Measurements from ENCODE around the gene FGFRL1.
A peak's percentile ranks its signal among the peaks of the same experiment; 100 is the strongest.

Gene FGFRL1

GRCh38 chr4:1055721-1056590 lies 44.5 kb downstream of the FGFRL1 start:
- peak; percentile 82 for DNase-seq

GRCh38 chr4:1056671-1057402 lies 45.4 kb downstream of the FGFRL1 start:
- no peak for DNase-seq

GRCh38 chr4:1057403-1057745 lies 45.9 kb downstream of the FGFRL1 start:
- DNase-seq = no peak

DNA sequence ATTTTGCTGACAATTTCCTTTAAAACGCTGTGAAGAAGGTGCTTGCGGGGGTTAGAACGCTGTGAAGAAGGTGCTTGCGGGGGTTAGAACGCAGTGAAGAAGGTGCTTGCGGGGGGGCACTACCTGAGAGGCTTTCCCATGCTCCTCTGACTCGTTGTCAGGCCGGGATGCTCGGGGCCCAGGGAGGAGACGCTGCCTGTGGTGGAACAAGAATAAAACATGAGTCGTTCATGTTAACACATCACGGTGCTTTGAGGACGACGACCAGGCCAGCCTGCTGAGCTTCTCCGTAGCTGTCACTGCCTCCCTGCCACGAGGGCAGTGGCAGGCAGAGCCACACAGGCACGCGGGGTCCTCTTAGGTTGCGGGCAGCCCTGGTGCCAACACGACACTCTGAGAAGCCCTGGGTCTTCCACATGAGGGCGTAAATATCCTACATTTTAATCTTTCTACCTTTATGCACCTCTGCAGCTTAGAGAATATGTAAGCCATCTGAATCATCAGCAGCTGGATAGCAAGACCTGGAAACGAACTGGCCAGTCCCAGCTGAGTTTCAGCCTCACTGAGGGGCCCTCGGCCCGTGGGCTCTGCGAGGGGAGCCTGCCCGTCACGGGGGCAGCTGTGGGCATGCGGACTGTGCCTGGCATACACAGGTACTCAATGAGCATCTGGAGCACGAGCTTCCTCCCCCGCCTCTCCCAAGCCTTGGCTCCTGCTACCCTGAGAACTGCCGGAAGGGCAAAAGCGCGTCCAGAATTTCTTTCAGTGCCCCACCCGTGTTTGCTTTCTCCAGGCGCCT lies 47.0 kb downstream of the FGFRL1 start:
- no peak for DNase-seq

DNA sequence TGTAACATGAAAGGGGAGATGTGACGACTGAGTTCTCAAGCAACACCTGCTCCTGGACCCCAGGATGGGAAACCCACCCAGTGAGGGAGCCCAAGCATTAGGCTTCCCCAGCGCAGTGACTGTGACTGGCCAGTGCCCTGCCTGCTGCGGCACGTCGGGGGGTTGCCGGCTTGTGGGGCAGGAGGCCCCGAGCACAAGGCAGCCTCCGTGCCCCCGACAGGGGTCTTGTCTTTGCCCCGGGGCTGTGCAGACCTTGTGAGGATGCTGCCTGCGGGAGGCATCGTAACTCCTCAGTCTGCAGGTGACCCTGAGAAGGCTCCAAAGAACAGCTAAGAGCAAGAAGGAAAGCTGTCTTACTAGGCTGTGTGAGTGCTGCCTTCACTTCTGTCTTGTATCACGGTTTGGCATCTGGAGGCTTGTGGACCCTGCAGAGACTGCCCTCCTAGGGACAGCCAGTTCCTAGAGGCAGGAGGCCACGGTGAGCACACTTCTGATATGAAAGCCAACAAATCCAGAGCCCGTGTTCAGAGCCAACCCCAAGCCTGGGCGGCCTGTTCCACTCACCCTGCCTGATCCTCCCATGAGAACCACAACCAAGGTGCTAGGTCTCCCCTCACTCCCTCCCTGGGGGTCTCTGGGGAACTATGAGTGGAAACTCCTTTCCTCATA lies 47.7 kb downstream of the FGFRL1 start:
- no peak for DNase-seq

DNA sequence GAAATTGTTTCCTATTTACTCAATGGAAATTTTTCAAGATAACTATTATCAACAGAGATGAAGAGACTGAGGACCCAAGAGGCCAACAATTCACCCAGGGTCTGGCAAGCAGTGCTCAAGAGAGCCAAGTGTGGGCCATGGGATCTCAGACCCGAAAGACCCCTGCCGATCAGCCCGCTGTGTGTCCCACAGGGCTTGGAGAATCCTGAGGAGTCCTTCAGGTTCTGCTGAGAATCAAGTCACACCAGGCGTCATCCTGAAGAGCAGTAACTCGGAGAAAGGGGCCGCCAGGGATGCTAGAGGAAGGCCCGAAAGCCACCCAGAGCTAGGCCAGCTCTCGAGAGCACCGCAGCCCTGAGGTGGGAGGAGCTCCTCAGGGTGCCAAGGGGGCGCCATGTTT lies 48.7 kb downstream of the FGFRL1 start:
- no peak for DNase-seq

DNA sequence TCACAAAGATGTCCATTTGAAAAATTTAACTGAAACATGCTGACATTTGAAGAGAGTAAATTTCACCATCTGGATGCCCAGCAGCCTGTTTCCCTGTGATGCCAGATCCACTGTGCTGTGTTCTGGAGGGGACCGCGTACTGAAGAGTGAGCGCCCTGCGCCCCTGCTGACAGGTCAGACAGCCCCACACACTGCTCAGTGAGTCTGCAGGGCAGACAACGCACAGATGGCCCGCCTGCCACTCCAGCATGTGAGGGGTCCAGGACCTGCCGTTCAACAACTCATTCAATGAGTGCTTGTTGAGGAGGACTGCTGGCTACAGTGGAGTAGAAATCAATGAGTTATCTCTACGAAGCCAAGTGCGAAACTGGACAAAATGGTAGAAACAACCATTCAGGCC lies 49.2 kb downstream of the FGFRL1 start:
- DNase-seq = no peak

GRCh38 chr4:1061056-1061700 lies 49.8 kb downstream of the FGFRL1 start:
- no peak for DNase-seq

- DNase-seq = no peak
Measured at GRCh38 chr4:1061760-1062159, 50.3 kb downstream of the FGFRL1 start.

- DNase-seq = no peak
Measured at GRCh38 chr4:1062419-1062818, 51.0 kb downstream of the FGFRL1 start.

- DNase-seq = no peak
Measured at GRCh38 chr4:1065732-1066131, 54.3 kb downstream of the FGFRL1 start.

- no peak for DNase-seq
Measured at GRCh38 chr4:1069394-1069793, 58.0 kb downstream of the FGFRL1 start.

GRCh38 chr4:1072830-1073446 lies 61.5 kb downstream of the FGFRL1 start:
- DNase-seq = peak; percentile 52

DNA sequence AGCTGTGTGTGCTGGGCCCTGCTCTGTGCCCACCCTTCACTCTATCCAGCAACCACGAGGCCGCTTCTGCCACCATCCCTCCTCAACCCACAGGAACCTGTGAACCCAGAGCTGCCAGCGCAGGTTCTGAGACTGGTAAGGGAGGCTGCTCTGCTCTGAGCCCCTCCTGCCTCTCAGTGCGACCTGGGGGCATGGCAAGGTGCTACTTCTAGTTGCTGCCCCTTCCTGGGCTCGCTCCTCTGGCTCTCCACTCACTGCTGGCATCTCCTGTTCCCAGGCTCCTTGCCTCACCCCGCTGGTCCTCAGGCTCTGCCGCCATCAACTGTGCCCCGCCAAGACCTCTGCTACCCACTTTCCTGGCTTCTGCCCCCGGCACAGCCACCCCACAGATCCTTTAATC lies 62.7 kb downstream of the FGFRL1 start:
- no peak for DNase-seq

GRCh38 chr4:1075225-1075624 lies 63.8 kb downstream of the FGFRL1 start:
- no peak for DNase-seq

DNA sequence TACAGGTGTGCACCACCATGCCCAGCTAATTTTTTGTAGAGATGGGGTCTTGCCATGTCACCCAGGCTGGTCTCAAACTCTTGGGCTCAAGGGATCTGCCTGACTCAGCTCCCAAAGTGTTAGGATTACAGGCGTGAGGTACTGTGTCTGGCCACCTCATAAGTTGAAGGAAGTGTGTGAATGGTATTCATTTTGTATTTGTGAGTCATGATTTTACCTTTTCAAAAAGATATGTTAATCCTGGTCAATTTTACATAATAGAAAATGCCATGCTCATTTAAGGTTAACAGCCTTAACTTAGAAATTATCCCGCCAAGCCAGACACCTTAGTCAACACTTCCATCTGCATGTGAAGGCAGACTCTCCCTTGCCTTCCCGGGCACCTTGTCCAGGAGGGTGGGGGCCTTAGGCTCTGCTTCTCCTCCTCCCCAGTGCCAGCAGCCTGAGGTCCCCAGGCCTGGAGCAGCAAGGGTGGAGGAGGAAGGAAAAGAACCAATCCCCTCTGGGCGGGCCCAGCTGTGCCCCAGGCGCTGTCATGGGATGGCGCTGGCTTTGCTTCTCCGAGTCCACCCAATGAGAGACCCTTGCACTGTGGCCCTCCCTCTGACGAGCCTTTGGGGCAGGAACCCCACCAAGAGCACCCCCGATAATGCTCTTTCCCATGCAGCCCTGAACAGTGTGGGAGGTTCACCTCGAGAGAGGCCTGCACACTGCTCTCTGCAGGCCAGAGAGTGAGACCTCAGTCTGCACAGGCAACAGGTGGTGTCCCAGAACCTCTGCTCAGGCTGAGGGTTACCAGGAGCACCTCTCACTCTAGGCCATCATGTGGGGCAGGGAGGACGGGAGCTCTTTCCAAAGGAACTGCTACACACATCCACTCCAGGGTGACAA lies 64.6 kb downstream of the FGFRL1 start:
- DNase-seq = no peak

Measured in activated naive CD4-positive, alpha-beta T cell treated with anti-CD3 and anti-CD28 coated beads, Interleukin-2, amount 50 U/mL, for 16 hours (primary cell).